SK-N-SH (cell line): ENCODE data around the gene YPEL1. TPM values are rescaled to one million over a fixed set of nuclear protein-coding genes. Genes with fewer than 3 reads are reported as not detected.
A peak's percentile ranks its signal among the peaks of the same experiment; 100 is the strongest.

Experiments
- CTCF ChIA-PET: fragments of 300-600, 350-600 bp; formaldehyde crosslinking; extraction: SDS; loops from one replicate; lab custom pipeline; 2021; lab: Yijun Ruan, JAX
- POLR2A ChIA-PET: fragments of 350-600 bp; sonication (Branson Sonifier 250); formaldehyde crosslinking; extraction: SDS; loops from one replicate; lab custom pipeline; 2020; ENCODE audit warnings: antibody characterized with exemption, inconsistent platforms; lab: Yijun Ruan, JAX
- DNase-seq: peaks from one replicate; pipeline ENCODE4 v3.0.0; 2012
- H2AFZ ChIP-seq: fragments of 200-600 bp; sonication (generic); 2 replicates; pipeline ENCODE4 v1.8.1; 2016; ENCODE audit warnings: antibody characterized with exemption, mild to moderate bottlenecking, low read depth
- H3F3A ChIP-seq: fragments of 200-600 bp; sonication (generic); replicated peaks from 2 replicates; pipeline ENCODE3; 2016; ENCODE audit warnings: antibody characterized with exemption, mild to moderate bottlenecking; ENCODE audit not compliant: insufficient read depth
- H3K27ac ChIP-seq, 2 experiments: fragments of 200-500 bp in 1 of 2; fragments of 200-600 bp in 1 of 2; sonication (Bioruptor generic) in 1 of 2; sonication (generic), shearing (Covaris generic) in 1 of 2; 2 replicates each; pipeline versions ENCODE4 v1.5.1 to v1.6.1; 2014 to 2016; ENCODE audit warnings: low read depth in 2 of 2, inconsistent platforms in 1 of 2, low read length in 1 of 2, mild to moderate bottlenecking in 1 of 2, mixed read lengths in 1 of 2
- H3K27me3 ChIP-seq: fragments of 200-600 bp; sonication (generic), shearing (Covaris generic); 2 replicates; pipeline ENCODE4 v1.6.1; 2016; ENCODE audit warnings: mixed run types; ENCODE audit not compliant: insufficient read depth
- H3K36me3 ChIP-seq, 2 experiments: fragments of 200-500 bp in 1 of 2; fragments of 200-600 bp in 1 of 2; sonication (Bioruptor generic) in 1 of 2; sonication (generic) in 1 of 2; replicated peaks in 1 of 2; 2 replicates each; pipeline versions ENCODE3 to v1.5.1; 2014 to 2016; ENCODE audit warnings: low read length in 1 of 2, mild to moderate bottlenecking in 1 of 2; ENCODE audit not compliant: insufficient read depth in 2 of 2, control insufficient read depth in 1 of 2
- H3K4me1 ChIP-seq, 2 experiments: fragments of 200-500 bp in 1 of 2; fragments of 200-600 bp in 1 of 2; sonication (Bioruptor generic) in 1 of 2; sonication (generic), shearing (Covaris generic) in 1 of 2; 2 replicates each; pipeline versions ENCODE4 v1.5.1 to v1.6.1; 2014 to 2016; ENCODE audit warnings: low read depth in 1 of 2, low read length in 1 of 2, mixed run types in 1 of 2; ENCODE audit not compliant: insufficient read depth in 2 of 2, control insufficient read depth in 1 of 2
- H3K4me2 ChIP-seq: fragments of 200-600 bp; sonication (generic), shearing (Covaris generic); 2 replicates; pipeline ENCODE4 v1.6.1; 2017; ENCODE audit warnings: mixed run types
- H3K4me3 ChIP-seq, 2 experiments: fragments of 200-500 bp in 1 of 2; fragments of 200-600 bp in 1 of 2; sonication (Bioruptor generic) in 1 of 2; sonication (generic), shearing (Covaris generic) in 1 of 2; 2 replicates each; pipeline versions ENCODE4 v1.5.1 to v1.8.1; 2014 to 2016; ENCODE audit warnings: low read depth in 2 of 2, inconsistent platforms in 1 of 2, low read length in 1 of 2, mild to moderate bottlenecking in 1 of 2, mixed read lengths in 1 of 2, moderate library complexity in 1 of 2
- H3K79me2 ChIP-seq: fragments of 200-600 bp; sonication (generic); 2 replicates; pipeline ENCODE4 v1.8.1; 2017; ENCODE audit warnings: mild to moderate bottlenecking; ENCODE audit not compliant: insufficient read depth
- H3K9ac ChIP-seq: fragments of 200-600 bp; sonication (generic); 2 replicates; pipeline ENCODE4 v1.6.1; 2017; ENCODE audit warnings: mixed run types
- H3K9me2 ChIP-seq: fragments of 200-600 bp; sonication (generic); 2 replicates; pipeline ENCODE4 v1.6.1; 2017; ENCODE audit warnings: mixed run types
- H3K9me3 ChIP-seq: fragments of 200-600 bp; sonication (generic); 2 replicates; pipeline ENCODE4 v1.6.1; 2017; ENCODE audit warnings: mixed run types, mild to moderate bottlenecking, moderate library complexity
- H4K20me1 ChIP-seq: fragments of 200-600 bp; sonication (generic); 2 replicates; pipeline ENCODE4 v1.6.1; 2017; ENCODE audit warnings: mild to moderate bottlenecking, mixed run types; ENCODE audit not compliant: insufficient read depth
- ELF1 ChIP-seq: IDR thresholded peaks from 2 replicates; pipeline ENCODE4 v1.4.0; 2012
- EP300 ChIP-seq, 2 experiments: IDR thresholded peaks; 2 replicates each; pipeline versions ENCODE4 v1.4.0 to v1.6.1; 2012; ENCODE audit warnings: borderline replicate concordance in 1 of 2, low read depth in 1 of 2, low read length in 1 of 2
- EZH2phosphoT487 ChIP-seq: fragments of 200-600 bp; sonication (generic); IDR thresholded peaks from 2 replicates; pipeline ENCODE4 v1.6.1; 2017; ENCODE audit warnings: low read depth, mixed run types, mild to moderate bottlenecking, antibody characterized with exemption, moderate library complexity, borderline replicate concordance
- FOSL2 ChIP-seq: IDR thresholded peaks from 2 replicates; pipeline ENCODE4 v1.4.0; 2012; ENCODE audit warnings: low read depth, mild to moderate bottlenecking, moderate library complexity, borderline replicate concordance
- FOXM1 ChIP-seq: IDR thresholded peaks from 2 replicates; pipeline ENCODE4 v1.4.0; 2012; ENCODE audit warnings: low read depth, mild to moderate bottlenecking
- GABPA ChIP-seq: IDR thresholded peaks from 2 replicates; pipeline ENCODE4 v1.4.0; 2012; ENCODE audit warnings: low read depth, mild to moderate bottlenecking
- GATA2 ChIP-seq: sonication (generic); formaldehyde crosslinking; IDR thresholded peaks from 2 replicates; pipeline ENCODE4 v1.5.0; 2020; ENCODE audit warnings: mild to moderate bottlenecking, missing genetic modification reagents
- IRF3 ChIP-seq: fragments of 150-350 bp; IDR thresholded peaks from 2 replicates; pipeline ENCODE4 v1.6.1; 2016; ENCODE audit warnings: mild to moderate bottlenecking, low read depth, low read length
- JUND ChIP-seq: IDR thresholded peaks from 2 replicates; pipeline ENCODE4 v1.4.0; 2012
- MXI1 ChIP-seq: IDR thresholded peaks from 2 replicates; pipeline ENCODE4 v1.6.1; 2012; ENCODE audit warnings: mild to moderate bottlenecking, low read depth, low read length, improper control_type of control experiment
- POLR2AphosphoS5 ChIP-seq: IDR thresholded peaks from 2 replicates; pipeline ENCODE4 v1.6.1; 2012; ENCODE audit warnings: low read depth, low read length
- RCOR1 ChIP-seq: fragments of 150-350 bp; IDR thresholded peaks from 2 replicates; pipeline ENCODE4 v1.6.1; 2017; ENCODE audit warnings: antibody characterized with exemption, low read length
- RFX5 ChIP-seq: IDR thresholded peaks from 2 replicates; pipeline ENCODE4 v1.6.1; 2012; ENCODE audit warnings: mild to moderate bottlenecking, improper control_type of control experiment, low read length
- RXRA ChIP-seq: IDR thresholded peaks from 2 replicates; pipeline ENCODE4 v1.4.0; 2012; ENCODE audit warnings: low read depth, mild to moderate bottlenecking, borderline replicate concordance
- SIN3A ChIP-seq: IDR thresholded peaks from 2 replicates; pipeline ENCODE4 v1.6.1; 2012; ENCODE audit warnings: low read depth, mild to moderate bottlenecking, low read length, moderate library complexity, borderline replicate concordance
- SMC3 ChIP-seq: IDR thresholded peaks from 2 replicates; pipeline ENCODE4 v1.6.1; 2012; ENCODE audit warnings: low read depth, low read length, improper control_type of control experiment
- TCF12 ChIP-seq: IDR thresholded peaks from 2 replicates; pipeline ENCODE4 v1.4.0; 2012
- WGBS: methylation state at CpG from one replicate; pipeline ENCODE4 v1.1.6; 2017; ENCODE audit warnings: low lambda C conversion rate; 5-methylcytosine and 5-hydroxymethylcytosine counted together
- polyA plus RNA-seq, 3 experiments: library from polyadenylated mRNA; depleted of rRNA; stranded (reverse); fragments of >200 nt; gene quantifications; 2 replicates each; pipeline ENCODE4 v1.2.3, GENCODE V29; 2012

The YPEL1 gene
- polyA plus RNA-seq, 1 of the 3 experiments (the other 2 are of a cell fraction): 2.4 TPM

- POLR2A ChIA-PET: no interaction called here
- H3K27ac ChIP-seq: peak overlapping the region in 1 of 2 experiments; percentile 49; a peak in 2 of 4 replicates
Measured at GRCh38 chr22:21779444-21779843, 43.9 kb upstream of the YPEL1 start.

GRCh38 chr22:21778705-21779363 lies 43.2 kb upstream of the YPEL1 start:
- H3K9me3 ChIP-seq: no peaks in the 10 kb centered on the region
- peaks cover 12% of the 10 kb centered on the region; the same call in 1 of the 2 replicates for H4K20me1 ChIP-seq
- CTCF ChIA-PET: no interaction called here
- no peak overlapping the region for H3K4me2 ChIP-seq
- DNase-seq: no peak
- 43% methylated on average over 2 of the region's 4 CpGs for WGBS
- no peaks in the 10 kb centered on the region; a peak in 1 of 4 replicates for H3K4me1 ChIP-seq
- POLR2A ChIA-PET: no interaction called here
- H3K9me2 ChIP-seq: no peaks in the 10 kb centered on the region
- peaks cover 10% of the 10 kb centered on the region for H3F3A ChIP-seq
- H3K4me3 ChIP-seq: no peak overlapping the region
- H2AFZ ChIP-seq: no peak overlapping the region
- H3K36me3 ChIP-seq: peaks cover 6 to 24% of the 10 kb centered on the region in 2 experiments
- H3K27ac ChIP-seq: peak overlapping the region; percentile 8 to 49; a peak in 2 of 4 replicates
- no peak overlapping the region for H3K9ac ChIP-seq
- TF ChIP-seq RFX5 (no peak), MXI1 (no peak), TCF12 (peak; percentile 51), POLR2AphosphoS5 (no peak), FOSL2 (peak; percentile 77), JUND (peak; percentile 27), RXRA (no peak), GABPA (no peak)
- H3K79me2 ChIP-seq: peaks cover 10% of the 10 kb centered on the region; the same call in 1 of the 2 replicates
- H3K27me3 ChIP-seq: no peaks in the 10 kb centered on the region

More at GRCh38 chr22:21779444-21779843, 43.9 kb upstream of the YPEL1 start:
- peaks cover 10% of the 10 kb centered on the region for H3F3A ChIP-seq
- H2AFZ ChIP-seq: no peak overlapping the region
- peaks cover 10% of the 10 kb centered on the region; the same call in 1 of the 2 replicates for H3K79me2 ChIP-seq
- no peak for DNase-seq
- no peak overlapping the region for H3K4me2 ChIP-seq
- no peak overlapping the region for H3K4me3 ChIP-seq
- H3K4me1 ChIP-seq: no peaks in the 10 kb centered on the region; a peak in 1 of 4 replicates
- no peak overlapping the region for H3K9ac ChIP-seq
- TF ChIP-seq TCF12 (peak; percentile 14), GATA2 (CRISPR knock-in tag) (no peak)
- H3K36me3 ChIP-seq: peaks cover 6 to 30% of the 10 kb centered on the region in 2 experiments
- no peaks in the 10 kb centered on the region for H3K9me2 ChIP-seq
- H3K27me3 ChIP-seq: no peaks in the 10 kb centered on the region
- no peaks in the 10 kb centered on the region for H3K9me3 ChIP-seq
- peaks cover 12% of the 10 kb centered on the region; the same call in 1 of the 2 replicates for H4K20me1 ChIP-seq
- CTCF ChIA-PET: no interaction called here
- WGBS: 100% methylated on average over 2 of the region's 2 CpGs

GRCh38 chr22:21771631-21771976 lies 36.0 kb upstream of the YPEL1 start:
- Histone ChIP-seq H3K27me3 (no peaks in the 10 kb centered on the region), H3K27ac (no peak overlapping the region), H3K79me2 (peaks cover 3% of the 10 kb centered on the region; the same call in 1 of the 2 replicates), H3F3A (no peaks in the 10 kb centered on the region), H3K36me3 (peaks cover 37 to 46% of the 10 kb centered on the region in 2 experiments), H3K9me2 (no peaks in the 10 kb centered on the region), H3K4me3 (no peak overlapping the region), H3K9me3 (no peaks in the 10 kb centered on the region), H3K9ac (no peak overlapping the region), H2AFZ (no peak overlapping the region), H3K4me1 (no peaks in the 10 kb centered on the region), H4K20me1 (no peaks in the 10 kb centered on the region), H3K4me2 (no peak overlapping the region)
- POLR2A ChIA-PET: interaction anchor here (1.6 kb wide), 1 partner anchor 35 kb away, joined by 5 read pairs; no protein-coding TSS in a partner anchor
- WGBS: 100% methylated on average over 4 of the region's 4 CpGs
- no peak for DNase-seq
- no peak for TF ChIP-seq SMC3
- no peak for TF ChIP-seq RFX5
- TF ChIP-seq IRF3: no peak
- TF ChIP-seq EZH2phosphoT487: no peak
- TF ChIP-seq ELF1: no peak
- no peak for TF ChIP-seq RCOR1
- no peak for TF ChIP-seq FOXM1
- no peak for TF ChIP-seq SIN3A
- TF ChIP-seq EP300 (IDR thresholded peaks at IDR 0.05; ENCODE audit: borderline replicate concordance in 1 of 2, low read depth in 1 of 2, low read length in 1 of 2): no peak
- CTCF ChIA-PET: interaction anchor here (0.7 to 3.0 kb wide), 4 partner anchors 9 to 1095 kb away, joined by 3 to 15 read pairs (median 3); no protein-coding TSS in a partner anchor
